Hindlimb muscle (tissue), 1 donor: ENCODE results near the gene GOLGA2. TPM values are rescaled to one million over a fixed set of nuclear protein-coding genes. Genes with fewer than 3 reads are reported as not detected.
A peak's percentile ranks its signal among the peaks of the same experiment; 100 is the strongest.

Source experiments
- DNase-seq: peaks from one replicate; pipeline ENCODE4 v3.0.0-alpha.2; 2013
- polyA plus RNA-seq: library from polyadenylated mRNA; unstranded; fragments of 120-200 nt; gene quantifications from one replicate; pipeline ENCODE4 v1.2.1, GENCODE V29; 2013; ENCODE audit not compliant: insufficient read length

GOLGA2 gene
- polyA plus RNA-seq, 1 donor = 89.4 TPM

DNA sequence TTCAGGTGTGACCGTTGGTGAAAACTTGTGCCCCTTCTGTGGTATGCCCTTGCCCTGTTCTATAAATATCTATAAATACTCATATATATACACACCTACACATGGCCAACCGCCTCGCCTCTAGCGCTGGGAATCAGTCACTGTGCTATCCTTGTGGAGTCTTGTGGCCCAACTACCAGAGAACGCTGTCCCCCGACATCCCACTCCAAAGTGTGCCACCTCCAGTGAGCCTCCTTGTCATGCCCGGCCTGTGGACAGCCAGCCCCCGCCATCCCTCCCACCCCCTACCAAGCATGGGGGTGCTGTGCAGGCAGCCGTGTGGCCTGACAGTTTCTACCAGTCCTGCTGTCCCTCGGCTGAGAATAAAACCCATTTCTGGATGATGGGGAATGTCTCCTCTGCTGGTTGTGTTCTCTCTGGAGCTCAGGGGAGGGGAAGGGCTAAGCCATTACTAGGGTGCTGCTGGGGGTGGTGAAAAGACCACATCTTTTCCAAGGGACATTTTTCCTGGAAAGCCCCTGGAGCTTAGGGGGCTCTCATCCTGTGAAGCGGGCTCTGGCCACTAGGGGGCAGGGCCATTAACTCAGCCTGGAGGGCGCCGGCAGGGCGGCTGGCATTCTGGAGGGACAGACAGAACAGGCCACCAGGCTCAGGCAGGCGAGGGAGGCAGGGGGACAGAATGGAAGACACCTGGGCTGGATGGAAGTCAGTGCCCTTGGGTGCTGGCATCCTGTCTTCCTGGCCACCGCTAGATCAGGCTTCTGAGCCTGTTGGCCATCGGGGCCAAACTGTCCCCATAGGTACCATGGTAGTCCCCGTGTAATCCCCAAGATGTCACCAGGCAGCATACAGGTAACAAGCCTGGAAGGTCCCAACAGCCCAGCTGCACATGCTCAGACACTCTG is 20.7 kb downstream of the GOLGA2 start:
- peak; percentile 58 for DNase-seq

DNA sequence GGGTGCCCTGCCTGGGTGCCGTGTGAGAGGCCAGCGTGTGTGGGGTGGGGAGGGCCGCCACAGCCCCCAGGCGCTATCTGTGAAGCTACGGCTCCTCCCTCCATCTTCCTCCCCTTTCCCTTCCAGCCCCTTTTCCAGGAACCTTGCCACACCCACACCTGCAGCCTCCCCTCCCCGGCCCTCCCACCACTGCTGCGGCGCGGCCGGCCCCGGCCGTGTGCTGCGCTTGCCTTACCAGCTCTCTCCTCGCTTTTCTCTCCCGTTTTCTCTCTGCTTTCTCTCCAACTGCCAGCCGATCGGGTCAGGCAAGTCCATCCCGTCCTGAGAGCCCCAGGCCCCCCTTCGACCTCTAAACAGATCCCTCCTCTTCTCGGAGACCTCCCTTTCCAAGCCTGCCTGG is 21.4 kb downstream of the GOLGA2 start:
- DNase-seq = no peak

DNA sequence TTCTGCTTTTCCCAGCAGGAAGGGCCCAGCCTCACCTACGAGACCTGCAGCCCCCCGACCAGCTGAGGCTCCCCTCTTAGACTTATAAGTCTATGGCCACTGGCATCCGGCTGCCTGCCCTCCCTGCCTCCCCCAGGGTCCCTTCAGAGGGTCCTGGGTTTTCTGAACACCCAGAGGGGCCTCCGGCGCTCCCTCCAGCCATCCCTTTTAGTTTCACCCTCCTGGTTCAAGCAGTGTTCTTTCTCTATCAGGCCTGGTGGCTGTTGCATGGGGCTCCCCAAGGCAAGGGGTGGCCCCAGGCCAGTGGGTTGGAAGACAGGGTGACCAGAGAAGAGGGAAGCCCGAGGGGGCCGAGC is 21.8 kb downstream of the GOLGA2 start:
- no peak for DNase-seq

DNA sequence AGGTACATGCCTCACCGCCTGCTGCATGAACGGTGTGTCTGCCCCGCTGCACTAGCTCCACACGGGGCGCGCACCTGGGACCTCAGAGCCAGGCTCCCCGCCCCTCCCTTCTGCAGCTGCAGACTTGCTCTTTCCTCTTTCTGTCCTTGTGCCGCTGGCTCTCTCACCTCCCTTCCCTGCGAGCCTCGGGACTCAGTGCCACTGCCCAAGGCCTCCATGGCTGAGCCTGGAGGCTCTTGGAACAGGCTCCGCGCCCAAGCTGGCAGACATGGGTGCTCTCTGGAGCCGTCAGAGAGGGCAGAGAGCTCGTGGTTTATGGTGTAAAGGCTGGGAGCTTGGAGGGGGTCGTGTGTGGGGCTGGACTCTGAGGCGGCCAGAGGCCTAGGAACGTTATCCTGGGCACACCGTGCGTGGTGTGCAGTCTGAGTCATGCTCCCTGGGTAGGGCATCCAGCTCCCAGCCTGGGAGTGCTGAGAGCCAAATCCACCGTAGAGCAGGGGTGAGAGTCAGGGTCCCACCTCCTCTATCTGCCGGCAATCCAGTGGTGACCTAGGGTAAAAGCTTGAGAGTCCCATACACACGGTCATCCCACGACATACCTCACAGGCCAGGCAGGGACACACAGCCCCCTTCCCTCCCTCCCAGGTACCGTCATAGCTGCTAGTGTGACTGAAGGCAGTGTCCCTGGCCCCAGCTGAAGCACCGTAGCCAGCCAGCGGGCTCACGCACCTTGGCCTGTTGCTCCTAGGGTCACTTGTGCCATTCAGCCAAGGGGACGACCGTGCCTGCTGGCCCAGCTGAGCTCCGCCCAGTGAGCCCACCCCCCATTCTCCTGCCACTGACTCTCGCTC is 22.4 kb downstream of the GOLGA2 start:
- no peak for DNase-seq

DNA sequence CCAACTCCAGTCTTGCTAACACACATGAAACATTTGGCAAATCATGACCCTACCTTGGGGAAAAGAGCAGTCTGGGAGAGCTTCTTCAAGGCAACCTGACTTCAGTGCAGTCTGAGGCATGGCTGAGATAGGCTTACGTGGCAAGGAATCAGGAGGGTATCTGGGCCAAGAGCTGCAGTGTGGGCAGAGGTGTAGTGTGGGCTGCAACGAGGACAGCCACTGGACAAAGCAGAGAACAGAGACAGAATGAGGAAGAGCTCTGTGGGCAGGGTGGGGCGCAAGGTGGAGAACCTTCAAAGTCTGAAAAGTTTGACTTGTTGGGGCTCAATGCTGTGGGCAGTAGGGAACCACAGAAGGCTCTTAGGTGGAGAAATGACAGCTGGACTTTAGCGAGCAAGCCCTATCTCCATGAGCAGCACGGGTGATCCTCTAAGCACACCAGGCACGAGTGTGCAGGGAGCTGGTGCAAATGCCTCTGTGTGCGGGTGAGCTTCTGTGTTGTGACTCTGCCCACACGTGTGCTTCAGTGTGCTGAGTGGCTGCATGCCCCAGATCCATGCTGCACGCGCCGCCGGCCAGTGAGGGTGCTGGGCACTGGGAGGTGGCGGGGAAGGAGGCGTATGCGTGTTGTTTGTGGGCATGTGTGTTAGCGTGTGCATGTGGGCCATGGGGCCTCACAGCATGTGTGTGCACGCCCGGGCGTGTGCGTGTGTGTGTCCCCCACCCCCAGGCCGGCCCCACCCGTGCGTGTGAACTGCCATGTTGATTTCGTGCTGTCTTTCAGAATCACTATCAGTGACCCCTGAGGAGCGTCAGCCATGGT is 23.3 kb downstream of the GOLGA2 start:
- no peak for DNase-seq

DNA sequence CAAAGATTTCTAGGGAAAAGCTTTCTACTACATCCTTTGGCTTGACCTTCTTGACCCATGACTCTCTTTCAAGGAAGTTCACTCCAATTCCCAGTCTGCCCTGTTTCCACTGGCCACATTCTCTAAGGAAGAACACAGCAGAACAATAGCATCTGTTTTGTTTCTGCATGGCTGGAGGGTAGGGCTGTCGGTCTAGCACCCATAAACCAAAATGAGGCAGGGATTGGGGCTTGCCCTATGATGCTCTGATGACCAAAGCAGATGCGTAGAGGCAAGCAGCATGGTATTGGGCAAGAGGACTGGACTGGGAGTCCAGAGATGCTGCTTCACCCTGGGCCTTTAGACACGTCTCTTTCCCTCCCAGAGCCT is 24.1 kb downstream of the GOLGA2 start:
- DNase-seq = no peak

DNA sequence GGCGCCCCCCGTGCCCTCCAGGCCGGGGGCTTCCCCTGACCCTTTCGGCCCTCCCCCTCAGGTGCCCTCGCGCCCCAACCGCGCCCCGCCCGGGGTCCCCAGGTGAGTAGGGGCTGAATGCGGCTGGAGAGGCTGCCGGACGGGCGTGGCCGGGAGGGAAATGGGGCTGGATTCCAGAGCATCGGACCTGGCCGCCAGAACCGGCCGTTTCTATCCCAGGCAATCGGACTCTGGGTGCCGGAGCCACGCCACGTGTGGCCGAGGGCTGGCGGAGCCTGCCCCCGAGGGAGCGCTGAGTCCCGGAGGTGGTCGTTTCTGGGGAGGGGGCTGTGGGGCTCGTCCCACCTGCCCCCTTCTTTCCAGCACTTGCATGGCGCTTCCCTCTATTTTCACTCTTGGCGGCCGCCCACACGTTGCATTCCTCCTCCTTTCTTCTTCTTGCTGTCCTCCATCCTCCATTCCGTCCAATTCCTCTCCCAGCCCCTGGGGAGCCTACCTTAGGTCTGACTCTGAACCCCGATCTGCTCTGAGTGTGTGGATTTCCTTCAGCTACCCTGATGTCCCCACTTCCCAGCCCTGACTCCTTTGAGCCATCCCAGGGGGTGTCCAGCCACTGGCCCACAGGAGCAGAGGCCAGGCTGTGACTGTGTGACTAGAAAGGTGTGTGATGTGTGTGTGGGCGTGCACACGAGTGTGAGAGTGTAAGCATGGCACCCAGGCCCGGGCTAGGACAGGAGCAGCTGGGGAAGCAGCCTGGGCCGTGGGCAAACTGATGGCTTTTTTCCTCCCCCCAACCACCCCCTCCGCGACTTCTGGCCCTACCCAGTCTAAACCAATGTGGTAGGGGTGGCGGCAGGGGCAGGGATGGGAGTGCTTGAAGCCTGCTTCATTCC is 24.7 kb downstream of the GOLGA2 start:
- DNase-seq = no peak

DNA sequence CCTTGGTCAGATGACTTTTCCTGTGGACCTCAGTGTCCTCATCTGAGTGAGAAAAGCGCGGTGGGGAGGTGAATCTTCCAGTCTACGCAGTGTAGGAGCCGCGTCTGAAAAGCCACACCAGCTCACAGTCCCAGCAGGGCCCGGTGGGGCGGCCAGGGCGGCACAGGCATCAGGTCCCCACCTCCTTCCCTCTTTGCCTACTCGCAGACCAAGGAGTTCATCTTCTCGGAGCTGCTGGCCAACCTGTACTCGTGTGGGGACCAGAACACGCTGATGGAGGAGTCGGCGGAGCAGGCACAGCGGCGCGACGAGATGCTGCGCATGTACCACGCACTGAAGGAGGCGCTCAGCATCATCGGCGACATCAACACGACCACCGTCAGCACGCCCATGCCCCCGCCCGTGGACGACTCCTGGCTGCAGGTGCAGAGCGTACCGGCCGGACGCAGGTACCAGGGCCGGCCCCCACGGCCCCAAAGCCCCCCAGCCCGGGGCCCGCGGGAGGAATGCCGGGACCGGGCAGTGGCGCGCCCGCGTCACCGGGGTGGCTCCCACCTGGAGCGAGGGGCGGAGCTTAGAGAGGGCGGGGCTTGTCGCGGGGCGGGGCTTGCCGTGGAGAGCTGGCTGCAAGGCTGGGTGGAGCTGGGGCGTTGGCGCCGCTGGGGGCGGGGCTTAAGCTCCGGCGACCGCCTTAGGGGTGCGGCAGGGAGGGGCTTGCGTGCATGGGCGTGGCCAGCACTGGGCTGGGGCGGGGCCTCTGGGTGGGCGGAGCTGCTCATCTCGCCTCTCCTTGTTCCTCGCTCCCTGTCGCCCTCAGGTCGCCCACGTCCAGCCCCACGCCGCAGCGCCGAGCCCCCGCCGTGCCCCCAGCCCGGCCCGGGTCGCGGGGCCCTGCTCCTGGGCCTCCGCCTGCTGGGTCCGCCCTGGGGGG is 25.6 kb downstream of the GOLGA2 start:
- peak; percentile 69 for DNase-seq

DNA sequence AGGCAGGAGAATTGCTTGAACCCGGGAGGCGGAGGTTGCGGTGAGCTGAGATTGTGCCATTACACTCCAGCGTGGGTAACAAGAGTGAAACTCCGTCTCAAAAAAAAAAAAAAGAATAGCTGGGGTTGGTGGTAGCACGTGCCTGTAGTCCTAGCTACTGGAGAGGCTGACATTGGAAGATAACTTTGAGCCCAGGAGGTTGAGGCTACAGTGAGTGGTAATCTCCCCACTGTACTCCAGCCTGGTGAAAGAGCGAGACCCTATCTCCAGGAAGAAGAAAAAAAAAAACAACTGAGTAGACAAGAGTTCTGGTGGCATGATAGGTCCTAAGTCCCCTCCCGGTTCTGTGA is 26.3 kb downstream of the GOLGA2 start:
- DNase-seq = no peak

DNA sequence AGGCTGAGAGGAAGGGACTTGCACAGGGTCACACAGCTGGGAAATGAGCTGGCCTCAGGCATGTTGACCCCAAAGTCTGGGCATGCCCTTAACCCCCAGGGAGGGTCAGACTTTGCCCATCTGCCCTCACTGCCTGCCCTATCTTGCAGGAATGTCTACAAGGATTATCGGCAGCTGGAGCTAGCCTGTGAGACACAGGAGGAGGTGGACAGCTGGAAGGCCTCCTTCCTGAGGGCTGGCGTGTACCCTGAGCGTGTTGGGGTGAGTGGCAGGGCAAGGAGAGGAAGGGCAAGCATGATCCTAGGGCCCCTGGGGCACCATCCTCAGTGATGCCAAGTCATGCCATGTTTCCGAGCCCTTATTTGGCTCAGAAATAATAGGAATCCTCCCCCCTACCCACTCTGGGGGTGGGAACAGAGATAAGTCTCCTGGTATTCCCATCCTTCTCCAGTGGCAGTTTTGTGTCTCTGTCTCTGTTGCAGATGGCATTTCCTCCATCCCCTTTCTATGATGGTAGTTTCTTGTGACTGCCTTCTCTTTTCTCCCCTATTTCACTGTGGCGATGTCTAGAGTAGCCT is 28.5 kb downstream of the GOLGA2 start:
- DNase-seq = no peak

DNA sequence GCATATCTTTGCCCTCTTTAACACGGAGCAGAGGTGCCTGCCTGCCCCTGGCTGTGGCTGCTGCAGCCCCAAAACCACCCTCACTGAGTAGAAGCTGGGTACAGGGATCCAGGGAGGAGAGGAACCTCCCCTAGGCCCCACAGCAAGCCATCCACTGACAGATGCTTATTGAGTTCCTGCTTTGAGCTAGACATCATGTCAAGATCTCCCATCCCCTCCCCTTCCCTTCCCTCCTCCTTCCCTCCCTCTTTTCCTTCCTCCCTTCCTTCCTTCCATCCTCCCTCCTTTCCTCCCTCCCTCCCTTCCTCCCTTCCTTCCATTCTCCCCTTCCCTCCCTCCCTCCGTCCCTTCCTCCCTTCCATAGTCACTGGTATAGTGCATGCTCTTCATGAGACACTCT is 29.3 kb downstream of the GOLGA2 start:
- DNase-seq = no peak

DNA sequence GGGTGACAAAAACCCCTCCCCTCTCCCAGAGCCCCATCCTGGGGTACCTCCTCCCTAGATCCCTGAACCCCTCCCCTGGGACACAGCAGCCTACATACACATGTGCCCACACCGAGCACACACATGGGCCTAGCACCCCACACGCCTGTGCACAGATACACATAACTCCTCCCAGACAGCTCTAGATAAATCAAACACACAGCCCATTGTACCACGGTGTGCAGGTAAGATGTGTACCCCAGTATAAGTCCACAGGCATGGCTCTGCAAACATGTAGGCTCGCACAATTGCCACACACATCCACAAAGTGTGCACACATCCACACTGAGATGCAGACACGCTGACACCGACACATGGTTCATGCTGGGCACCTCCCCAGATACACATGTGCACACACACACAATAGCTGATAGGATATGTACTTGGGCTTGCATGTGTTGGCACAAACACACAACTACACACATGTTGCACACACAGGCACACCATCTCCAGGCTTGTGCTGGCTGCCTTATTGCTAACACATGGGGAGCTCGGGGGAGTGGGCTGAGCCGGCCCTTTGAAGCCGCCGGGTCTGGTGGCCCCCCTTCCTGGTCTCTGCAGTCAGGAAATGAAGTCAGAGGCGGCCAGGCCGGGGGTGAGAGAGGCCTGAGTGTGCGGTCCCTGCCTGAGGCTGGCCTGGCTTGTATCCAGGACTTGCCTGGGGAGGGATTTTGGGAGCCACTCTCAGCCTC is 30.2 kb downstream of the GOLGA2 start:
- DNase-seq = peak; percentile 74

DNA sequence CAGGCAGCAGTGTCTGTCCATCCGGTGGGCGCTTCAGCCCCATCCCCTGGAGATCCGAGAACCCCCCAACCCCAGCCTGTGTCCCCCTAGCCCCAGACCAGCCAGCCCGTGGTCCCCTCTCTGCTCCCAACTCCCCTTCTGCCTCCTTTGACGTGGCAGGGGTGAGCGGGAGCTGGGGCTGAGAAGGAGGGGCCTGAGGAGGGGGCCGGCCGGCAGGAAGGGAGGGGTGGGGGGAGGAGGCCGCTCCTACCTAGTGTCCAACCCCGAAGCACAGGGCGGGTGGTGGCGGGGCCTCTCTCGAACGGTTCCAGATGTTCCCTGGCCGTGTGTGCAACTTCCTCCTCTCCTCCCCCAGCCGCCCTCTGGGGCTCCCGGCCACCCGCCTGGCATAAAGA is 31.0 kb downstream of the GOLGA2 start:
- peak; percentile 93 for DNase-seq

DNA sequence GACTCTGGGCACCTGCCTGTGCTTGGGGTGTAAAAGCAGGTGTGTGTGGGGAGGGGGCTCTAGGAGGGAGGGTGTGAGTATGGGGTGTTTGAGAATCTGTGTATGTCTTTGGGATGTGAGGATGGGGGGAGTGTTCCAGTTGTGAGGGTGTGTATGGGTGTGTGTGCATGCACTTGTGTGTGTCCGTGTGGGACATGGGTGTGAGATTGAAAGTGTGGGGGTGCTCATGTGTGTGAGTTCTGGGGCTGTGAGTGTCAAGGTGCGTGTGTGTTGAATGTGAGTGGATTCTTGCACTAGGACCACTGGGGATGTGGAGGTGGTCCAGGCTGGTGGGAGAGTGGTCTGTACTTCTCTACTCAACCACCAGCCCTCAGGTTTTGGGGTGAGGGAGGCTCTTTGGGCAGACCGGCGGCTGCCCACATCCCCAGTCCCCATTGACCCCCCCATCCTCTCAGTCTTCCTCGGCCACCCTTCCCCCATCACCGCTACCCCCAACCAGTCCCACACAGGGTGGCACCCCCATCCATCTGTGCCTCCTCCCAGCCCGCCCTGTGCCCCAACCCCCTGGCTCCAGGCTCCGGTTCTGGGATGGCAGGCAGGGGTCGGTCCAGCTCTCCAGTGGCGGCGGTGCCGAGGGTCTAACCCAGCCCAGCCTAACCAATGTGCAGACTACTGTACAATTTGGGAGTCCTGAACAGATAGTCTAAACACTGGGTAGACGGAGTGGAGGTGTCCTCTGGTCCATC is 31.5 kb downstream of the GOLGA2 start:
- peak; percentile 66 for DNase-seq

DNA sequence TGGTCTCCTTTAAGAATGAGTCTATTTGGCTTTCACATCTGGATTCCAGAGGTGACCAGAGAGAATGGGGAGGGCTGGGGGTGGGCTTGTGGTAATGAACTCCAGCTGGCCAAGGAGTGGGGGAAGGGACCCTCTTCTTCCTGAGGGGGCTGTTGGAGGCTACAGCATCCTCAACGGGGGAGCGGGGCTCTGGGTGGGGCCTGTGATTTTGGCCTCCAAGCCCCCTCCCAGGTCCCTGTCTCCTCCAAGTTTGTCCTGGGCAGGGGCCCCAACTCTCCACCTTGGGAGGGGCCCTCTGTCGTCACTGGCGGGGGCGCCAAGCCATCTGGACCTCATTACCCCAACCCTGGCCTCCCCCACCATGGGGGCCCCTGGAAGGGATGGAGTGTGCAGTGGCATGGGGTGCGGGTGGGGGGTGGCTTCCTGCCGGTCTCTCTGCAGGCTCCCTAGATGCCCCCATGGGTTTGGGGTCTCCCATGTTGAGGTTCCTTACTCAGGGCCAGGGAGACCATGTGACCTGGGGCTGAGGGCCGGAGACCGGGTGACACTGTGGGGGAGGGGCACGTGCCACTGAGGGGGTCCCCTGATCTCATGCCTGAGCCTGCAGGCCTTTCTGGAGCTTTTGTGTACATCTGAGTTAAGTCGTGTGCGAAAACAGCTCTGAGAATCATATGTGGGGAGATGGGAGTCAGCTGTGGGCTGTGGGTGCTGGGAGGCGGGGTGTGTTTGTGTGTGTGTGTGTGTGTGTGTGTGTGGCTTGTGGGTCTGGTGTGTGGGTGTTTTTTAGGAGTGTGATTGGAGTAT is 32.4 kb downstream of the GOLGA2 start:
- DNase-seq = peak; percentile 89

DNA sequence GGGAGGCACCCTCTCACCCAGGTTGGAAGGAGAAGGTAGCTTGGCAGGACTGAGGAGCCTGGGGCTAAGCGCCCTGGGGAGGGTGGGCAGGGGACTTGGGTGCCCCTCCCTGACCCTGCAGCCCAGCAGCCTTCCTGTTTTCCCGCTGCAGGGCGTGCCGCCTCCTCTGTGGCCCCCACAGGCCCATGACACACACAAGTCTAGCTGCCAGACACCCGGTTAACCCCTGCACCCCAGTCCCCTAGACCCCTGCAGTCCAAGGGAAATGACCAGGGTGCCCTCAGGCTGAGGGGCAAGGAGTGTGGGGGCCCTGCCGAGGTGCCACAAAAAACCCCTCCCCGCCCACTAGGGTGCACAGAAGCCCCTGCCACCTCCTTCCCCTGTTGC is 33.0 kb downstream of the GOLGA2 start:
- peak; percentile 73 for DNase-seq

DNA sequence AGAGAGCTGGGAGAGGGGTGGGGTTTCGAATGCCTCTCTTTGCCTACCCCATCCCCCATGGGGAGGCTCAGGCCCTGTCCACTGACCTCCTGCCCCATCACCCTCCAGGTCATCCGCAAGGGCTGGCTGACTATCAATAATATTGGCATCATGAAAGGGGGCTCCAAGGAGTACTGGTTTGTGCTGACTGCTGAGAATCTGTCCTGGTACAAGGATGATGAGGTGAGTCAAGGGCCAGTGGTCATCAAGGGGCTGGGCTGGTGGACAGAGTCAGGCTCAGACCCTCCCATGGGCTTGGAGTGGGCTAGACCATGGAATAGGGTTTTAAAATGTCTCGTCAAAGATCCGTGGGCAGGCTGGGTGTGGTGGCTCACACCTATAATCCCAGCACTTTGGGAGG is 33.7 kb downstream of the GOLGA2 start:
- DNase-seq = no peak

DNA sequence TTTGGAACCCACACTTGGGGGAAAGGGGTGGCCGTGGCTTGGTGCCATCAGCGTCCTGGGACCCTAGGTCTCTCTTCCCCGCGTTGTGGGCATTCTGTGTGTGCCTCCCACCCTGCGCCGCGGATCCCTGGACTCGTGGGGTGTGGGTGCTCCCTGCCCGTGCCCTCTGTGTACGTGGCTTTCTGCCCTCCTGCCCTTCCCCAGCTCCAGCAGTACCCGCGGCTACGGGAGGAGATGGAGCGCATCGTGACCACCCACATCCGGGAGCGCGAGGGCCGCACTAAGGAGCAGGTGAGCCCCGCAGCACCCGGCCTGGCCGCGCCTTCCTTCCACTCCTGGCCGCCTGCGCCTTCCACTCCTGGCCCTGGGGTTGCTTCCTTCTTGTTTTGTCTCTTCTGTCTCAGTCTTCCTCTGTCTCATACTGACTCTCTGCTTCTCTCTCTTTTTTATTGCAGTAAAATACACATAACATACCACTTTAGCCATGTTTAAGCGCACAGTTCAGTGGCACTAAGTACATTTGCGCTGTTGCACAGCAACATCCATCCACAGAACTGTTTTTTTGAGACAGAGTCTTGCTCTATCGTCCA is 41.9 kb downstream of the GOLGA2 start:
- no peak for DNase-seq
